NCI-H526 (cell line): ENCODE data around the gene RGS16.

Source experiments
- DNase-seq, 2 experiments: peaks; one replicate each; lab custom pipeline; 2025; lab: John Stamatoyannopoulos, UW

RGS16 gene

DNA sequence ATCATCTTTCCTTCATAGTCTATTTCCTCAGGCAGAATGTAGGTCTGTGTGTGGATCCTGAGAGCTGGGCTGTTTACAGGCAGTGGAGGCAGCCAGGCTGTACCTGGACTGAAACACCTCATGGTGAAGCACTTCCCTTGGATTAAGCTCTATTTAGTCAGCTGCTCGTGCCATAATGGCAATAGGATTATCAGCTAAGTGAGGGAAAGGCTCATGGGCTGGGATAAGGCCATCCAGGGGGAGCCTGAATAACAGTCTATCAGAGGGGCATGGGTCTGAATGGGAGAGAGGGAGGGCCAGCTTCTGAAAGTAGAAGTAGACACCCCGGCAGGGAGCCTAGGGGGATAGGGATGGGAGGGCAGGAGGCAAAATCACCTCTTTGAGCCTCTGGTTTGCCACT lies 23.5 kb downstream of the RGS16 start:
- DNase-seq = no peak

DNA sequence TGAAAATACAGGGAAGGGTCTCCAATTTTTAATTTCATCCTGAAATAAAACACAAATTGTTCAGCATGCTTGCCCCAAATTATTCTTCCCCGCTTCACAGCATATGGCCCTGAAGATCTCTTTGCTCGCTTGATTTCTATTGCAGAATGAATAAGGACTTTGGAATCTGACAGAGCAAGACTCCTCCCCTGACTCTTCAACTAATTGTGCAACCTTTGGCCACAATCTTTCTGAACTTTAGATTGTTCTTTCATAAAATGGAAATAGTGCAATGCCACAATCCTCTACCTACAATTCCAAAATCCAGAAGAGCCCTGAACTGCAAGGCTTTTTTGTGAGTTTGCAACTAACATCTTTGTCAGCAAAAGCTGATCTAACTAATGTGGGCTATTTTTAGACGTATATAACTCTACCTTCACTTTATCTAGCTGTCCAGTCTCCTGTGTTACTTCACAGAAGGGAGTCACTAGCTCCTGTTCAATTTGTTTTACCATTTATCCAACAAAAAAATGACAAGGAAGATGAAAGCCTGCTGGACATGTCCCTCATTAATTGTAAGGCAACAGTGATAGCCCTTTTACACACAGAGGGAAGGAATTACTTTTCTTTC lies 28.5 kb downstream of the RGS16 start:
- DNase-seq = no peak

DNA sequence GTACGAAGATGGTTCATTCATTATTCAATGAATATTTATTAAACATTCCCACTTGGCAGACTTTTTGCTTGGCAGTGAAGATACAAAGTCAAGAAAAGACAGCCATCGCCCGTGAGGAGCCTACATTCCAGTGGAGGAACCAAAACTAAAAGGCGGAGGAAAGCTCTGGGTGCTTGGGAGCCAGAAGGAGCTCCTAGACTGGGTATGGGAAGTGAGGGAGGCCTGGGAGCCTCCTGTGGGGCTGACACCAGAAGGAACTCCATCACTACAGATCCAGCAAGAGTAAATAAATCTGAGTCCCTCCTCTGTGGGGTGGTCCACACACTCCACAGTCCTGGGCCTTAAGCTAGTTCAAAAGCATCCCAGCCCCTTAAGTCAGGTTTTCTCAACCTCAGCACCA lies 30.0 kb downstream of the RGS16 start:
- DNase-seq = no peak

DNA sequence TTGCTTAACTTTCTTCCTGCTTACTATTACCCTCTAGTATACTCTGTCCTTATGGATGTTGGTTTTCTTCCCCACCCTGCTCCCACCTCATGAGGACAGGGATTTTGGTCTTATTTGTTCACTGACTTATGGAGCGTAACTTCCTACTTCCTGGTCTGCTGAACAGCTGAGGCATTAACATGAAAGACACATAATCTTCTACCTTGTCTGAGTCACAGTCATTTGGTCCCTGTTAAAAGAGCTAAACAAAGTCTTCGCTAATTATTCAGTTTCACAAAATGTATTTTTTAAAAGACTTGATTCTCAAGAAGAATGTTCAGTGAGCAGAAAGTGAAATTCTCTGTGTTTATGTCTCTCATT lies 33.6 kb downstream of the RGS16 start:
- DNase-seq = no peak

DNA sequence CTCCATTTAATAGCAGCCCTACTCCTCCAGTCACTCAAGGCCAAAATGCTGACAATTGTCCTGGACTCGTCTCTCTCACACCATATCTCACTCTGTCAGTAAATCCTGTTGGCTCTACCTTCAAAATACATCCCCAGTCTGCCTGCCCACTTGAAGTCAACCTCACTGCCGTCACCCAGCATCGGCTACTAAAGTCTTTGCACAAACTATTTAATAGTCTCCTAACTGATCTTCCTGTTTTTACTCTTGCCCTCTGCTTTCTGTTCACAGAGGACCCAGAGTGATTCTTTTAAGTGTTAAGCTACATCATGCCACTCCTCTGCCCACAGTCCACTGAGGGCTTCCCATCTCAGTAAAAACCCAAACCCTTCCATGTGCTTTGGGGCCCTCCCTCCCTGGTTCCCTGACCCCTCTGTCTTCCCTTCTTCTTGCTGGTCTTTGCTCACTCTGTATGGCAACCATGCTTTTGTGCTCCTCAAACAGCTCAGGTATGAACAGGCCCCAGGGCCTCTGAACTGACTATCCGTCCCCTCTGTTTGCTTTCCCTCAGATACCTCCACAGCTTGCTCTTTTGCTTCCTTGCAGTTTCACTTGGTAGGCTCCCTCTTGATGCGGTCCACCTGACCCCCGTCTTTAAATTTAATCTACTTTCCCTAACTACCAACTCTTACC lies 34.1 kb downstream of the RGS16 start:
- DNase-seq = no peak

DNA sequence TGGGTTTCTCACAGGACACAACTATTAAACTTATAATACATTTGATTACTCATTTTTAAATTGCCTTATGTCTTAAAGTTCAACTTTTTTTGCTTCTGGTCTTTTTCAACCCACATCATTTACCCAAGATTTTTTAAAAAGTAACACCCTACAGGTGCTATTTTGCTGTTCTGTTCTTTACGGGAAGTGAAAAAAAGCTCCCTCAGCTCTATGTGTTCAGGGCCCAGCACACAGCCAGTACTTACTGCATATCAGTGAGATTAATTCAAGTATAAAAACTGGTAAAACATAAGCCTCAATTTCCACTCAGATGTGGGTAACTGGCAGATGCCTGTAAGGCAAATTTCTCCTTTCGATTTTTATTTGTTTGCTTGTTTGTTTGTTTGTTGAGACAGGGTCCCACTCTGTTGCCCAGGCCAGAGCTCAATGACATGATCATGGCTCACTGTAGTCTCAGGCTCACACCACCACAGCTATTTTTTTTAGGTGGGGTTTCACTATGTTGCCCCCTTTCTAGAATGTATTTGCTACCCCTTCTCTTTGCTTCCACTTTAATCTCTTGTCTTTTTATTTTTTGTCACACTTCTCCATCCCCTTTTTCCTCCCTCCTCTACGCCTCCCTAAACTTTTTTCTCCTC lies 35.4 kb downstream of the RGS16 start:
- no peak for DNase-seq

DNA sequence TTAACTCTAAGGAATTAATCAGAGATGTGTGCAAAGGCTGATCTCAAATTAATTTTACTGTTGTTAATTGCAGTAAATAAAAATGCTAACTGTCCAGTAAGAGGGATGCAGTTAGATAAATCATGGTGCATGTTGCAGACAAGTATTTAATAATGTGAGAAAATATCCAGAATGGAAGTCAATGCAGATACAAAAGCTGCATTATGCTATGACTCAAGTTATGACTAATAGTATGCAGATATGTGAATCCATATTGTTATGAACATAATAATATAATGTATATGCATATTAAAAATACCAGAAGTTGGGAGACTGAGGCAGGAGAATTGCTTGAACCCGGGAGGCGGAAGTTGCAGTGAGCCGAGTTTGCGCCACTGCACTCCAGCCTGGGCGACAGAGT lies 36.6 kb downstream of the RGS16 start:
- no peak for DNase-seq

DNA sequence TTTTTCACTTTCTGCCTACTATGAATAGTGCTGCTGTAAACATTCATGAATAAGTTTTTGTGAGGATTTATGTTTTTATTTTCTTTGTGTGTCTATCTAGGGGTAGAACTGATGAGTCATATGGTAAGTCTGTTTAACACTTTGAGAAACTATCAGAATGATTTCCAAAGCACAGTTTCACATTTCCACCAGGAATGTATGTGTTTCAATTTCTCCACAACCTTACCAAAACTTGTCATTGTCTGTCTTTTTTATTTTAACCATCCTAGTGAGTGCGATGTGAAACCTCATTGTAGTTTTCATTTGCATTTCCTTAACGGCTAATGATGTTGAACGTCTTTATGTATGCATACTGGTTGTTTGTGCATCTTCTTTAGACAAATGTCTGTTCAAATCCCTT lies 38.7 kb downstream of the RGS16 start:
- DNase-seq = no peak

DNA sequence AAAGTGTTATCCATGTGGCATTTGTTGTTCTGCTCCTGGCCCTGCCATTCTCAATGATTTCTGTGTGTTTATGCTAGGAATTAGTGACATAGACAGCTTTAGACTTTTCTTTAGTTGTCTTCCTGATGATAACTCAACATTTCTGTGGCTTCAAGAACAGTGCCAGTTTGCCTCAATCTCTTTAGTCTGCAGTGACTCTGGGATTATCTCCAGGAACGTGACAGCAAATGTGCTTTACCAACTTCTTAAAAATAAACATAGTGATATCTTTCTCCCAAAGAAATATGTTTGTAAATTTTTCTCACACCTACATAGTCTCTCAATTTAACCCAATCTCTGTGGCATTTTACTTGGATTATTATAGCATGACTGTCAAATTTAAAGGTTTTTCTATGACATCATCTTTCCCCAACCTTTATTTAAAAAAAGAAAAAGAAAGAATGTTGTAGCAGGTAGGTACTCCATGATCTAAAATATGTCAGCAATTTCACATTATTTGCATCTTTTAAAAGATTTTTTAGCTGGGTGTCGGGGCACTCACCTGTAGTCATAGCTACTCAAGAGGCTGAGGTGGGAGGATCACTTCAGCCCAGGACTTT lies 39.7 kb downstream of the RGS16 start:
- no peak for DNase-seq

DNA sequence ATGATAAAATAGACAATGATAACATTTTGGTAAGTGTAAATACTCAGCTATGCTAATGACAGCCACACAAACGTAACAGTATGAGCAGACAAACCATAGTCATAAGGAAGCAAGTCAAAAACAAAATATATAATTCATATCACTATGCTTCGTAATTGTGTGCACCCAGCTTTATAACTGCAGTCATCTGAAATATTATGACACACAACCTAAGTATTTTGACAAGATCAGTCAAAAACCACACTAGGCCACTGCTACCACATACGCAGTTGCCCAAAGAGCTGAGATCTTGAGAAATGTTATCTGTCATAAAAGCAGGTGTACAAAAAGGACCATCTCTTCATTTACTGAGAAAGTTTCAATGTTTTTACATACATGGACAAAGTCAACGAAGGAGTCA lies 41.1 kb downstream of the RGS16 start:
- no peak for DNase-seq

DNA sequence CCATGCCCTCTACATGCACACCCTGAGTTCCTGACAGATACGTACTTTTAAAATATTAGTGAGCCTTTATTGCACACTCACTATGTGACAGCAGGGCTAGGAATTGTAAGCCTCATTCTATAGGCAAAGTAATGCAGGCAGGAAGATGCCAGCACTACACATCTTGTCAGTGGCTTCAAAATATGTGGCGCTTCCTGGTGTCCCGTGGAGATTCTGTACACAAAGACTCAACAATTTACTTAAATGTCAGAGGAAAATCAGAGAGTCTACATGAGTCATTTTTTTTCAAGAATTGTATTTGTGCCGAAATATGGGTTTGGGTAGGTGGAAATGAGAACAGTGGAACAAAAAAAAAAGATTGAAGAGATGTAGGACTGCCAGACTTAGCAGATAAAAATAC lies 42.7 kb downstream of the RGS16 start:
- DNase-seq = no peak

DNA sequence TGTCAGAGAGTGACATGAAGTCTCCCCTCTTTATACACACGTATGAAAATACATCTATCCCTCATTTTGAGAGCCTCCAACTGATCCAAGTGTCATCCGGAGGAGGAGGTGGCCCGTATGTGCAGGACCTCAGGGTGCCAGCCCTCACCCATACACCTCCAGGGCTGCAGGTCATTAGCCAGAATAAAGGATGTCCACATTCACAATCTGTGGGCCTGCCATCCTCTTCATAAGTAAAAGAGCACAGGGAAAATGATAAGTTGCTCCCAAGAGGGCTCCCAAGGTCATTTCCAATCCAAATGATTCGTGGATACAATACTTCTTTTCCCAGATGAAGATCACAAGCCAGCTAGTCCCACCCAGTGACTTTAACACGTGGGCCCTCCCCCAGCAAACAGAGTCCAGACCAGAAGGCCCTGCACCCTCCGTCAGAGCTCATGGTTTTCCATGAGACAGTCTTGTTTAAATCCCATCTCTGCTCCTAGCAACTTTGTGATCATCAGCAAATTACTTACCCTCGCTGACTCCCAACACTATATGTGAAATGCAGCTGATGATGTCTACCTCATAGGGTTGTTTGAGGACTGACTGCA lies 43.7 kb downstream of the RGS16 start:
- DNase-seq = peak in 1 of 2 experiments; percentile 30

DNA sequence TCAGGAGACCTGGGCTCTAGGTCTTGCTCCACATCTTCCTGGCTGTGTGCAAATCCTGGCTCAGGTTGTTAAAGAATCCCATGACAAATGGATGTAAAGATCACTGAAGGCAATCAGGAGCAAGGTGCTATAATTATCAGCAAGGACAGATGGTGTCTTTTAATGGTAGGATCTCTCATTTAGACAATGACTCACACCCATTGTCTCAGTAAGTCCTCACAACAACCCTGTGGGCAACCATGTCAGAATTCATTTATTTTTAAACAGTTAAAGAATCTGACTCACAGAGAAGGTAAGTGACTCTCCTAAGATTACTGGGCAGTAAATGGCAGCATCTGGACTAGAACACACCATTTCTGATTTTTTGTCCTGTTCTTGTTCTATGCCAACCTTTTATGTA lies 47.9 kb downstream of the RGS16 start:
- DNase-seq = no peak

DNA sequence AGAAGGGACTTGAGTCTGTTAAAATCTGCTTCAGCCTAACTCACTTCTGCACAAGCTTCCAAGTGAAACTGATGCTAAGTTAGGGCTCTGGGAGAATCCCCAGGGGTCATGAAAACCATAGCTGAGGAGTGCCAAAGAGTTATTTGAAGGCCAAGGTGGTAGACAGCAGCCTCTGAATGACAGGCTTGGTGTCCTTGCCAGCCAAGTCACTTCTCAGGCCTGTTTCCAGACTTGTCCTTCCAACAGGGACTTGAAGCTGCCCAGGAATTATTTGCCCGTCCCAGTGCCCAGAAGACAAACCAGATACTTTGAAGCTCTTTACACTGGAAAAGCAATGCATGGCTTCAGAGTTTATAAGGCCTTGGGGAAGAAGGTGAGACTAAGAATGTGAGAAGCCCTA lies 48.7 kb downstream of the RGS16 start:
- DNase-seq = no peak

DNA sequence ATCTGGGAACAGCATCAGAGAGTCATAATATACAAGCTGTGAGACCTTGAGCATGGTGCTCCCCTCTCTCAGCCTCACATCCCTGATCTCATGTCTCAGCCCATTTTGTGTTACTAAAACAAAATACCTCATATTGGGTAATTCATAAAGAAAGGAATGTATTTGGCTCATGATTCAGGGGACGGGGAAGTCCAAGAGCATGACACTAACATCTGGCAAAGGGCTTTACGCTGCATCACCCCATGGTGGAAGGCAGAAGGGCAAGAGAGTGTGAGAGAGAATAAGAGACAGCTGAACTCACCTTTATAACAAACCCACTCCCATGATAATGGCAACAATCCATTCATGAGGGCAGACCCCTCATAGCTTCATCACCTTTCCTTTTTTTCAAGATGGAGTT lies 51.7 kb downstream of the RGS16 start:
- no peak for DNase-seq

DNA sequence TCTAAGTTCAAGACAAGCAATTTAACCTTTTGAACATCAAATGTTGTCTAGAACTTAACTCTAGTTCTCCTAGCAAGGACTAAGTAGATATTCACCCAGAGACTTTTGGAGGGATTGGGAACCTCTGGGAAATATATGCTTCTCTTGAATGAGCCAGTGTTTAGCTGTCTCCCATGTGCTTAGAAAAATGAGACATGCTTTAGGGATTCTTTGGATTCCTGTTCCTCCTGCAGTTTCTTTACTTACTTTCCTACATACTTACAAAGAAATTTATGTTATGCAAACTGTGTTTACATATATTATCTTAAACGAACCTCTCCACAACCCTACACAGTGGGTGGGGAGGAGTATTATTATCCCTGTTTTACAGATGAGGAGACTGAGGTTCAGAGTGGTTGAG lies 54.4 kb downstream of the RGS16 start:
- no peak for DNase-seq

DNA sequence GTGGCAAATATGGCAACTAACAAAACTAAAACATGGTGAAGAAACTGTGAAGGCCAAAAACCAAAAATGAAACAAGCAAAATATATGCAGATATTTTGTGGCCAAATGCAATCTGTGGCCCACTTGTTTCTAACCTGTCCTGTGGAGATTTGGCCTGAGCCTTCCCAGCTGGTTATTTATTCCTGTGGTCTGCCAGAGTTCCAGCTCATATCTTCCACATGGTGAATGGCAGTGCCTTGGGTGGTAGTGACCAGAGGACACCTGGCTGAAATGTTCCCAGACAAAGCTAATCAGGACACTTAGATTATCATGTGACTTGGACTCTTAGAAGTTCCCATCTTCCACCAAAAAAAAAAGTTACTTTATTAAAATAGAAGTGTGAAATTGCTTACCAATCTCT lies 54.8 kb downstream of the RGS16 start:
- no peak for DNase-seq
